ELR (cell line): Measurements from ENCODE around the gene CHD5.

Source experiments
- DNase-seq: peaks from one replicate; pipeline ENCODE4 v3.0.0-alpha.2; 2015; ENCODE audit warnings: low read depth

Gene CHD5

DNA sequence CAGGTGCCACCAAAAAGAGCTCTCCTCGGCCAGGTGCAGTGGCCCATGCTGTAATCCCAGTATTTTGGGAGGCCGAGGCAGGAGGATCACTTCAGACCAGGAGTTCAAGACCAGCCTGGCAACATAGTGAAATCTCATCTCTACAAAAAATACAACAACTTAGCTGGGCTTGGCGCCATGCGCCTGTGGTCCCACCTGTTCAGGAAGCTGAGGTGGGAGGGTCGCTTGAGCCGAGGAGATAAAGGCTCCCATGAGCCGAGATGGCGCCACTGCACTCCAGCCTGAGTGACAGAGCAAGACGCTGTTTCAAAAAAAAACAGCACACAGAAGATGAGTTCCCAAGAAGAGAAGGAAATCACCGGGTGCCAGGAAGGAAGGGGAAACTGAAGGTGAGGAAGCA lies 67.0 kb downstream of the CHD5 start:
- DNase-seq, result no peak

GRCh38 chr1:6112690-6113005 lies 67.5 kb downstream of the CHD5 start:
- no peak for DNase-seq

DNA sequence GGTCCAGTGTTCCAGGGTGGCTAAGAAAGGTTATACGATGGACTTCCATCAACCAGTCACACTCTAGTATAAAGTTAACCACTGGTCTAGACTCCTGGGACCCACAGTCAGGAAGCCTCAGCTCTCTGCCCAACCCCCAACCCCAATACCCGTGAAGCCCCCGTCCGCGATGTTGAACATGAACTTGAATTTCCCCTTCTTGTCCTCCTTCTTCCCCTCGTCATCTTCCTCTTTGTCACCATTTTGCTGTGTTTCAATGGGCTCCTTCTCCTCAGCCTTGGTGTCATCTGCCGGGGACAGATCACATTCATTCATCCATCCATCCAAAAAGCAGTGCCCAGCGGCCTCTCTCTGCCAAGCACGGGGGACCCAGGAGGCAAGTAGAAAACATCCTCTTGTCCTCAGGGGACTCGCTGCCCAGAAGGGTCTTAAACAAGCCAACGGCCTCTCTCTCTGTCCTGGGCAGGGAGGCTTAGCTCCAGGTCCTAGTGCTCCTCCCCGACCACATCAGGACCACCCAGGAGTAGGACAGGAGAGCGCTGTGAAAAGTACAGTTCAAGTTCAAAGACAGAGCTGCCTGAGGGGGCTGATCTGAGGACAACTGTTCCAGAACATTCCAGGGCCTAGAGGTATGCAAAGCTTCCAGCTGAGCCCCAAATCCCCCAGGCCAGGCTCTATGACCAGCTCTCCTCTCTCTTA lies 68.0 kb downstream of the CHD5 start:
- no peak for DNase-seq

DNA sequence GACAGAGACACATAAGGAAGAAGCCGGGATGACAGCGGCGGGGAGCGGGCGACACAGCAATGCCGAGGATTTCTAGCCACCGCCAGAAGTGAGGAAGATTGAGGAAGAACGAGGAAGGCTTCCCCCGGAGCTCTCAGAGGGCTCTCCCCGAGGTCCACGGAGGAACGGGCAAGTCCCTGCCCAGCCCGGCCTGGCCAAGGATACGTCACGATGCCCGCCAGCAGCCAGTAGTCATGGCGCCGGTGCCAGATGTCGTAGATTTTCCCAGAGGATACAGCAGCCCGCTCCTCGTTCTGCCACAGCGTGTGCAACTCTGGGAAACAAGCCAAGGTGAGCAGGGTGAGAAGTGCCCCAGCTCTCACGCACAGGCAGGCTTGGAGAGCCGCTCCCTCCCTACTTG lies 68.5 kb downstream of the CHD5 start:
- no peak for DNase-seq

DNA sequence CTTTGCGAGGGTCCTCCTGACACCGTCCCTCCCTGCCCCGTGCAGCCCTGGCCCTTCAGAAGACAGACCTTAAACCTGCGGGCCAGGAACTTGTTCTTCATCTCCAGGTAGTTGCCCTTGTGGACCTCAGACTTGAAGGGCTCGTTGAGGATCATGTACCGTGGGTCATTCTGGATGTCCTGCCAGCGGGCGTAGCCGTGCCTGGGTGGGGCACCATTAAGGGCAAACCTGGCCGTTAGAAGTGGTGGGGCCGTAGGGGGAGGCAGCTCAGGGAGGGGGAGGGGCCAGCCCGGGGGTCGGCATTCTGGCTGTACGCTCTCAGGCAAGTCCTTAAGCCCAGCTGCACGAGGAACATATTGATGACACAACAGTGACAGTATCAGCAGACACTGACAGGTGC lies 69.8 kb downstream of the CHD5 start:
- DNase-seq, result no peak

GRCh38 chr1:6109688-6110087 lies 70.4 kb downstream of the CHD5 start:
- no peak for DNase-seq

- DNase-seq, result peak; percentile 60
Measured at GRCh38 chr1:6108937-6109614, 71.0 kb downstream of the CHD5 start.

GRCh38 chr1:6108476-6108875 lies 71.6 kb downstream of the CHD5 start:
- no peak for DNase-seq

- DNase-seq, result no peak
Measured at GRCh38 chr1:6107409-6108356, 72.4 kb downstream of the CHD5 start.

GRCh38 chr1:6106977-6107376 lies 73.1 kb downstream of the CHD5 start:
- DNase-seq, result no peak

DNA sequence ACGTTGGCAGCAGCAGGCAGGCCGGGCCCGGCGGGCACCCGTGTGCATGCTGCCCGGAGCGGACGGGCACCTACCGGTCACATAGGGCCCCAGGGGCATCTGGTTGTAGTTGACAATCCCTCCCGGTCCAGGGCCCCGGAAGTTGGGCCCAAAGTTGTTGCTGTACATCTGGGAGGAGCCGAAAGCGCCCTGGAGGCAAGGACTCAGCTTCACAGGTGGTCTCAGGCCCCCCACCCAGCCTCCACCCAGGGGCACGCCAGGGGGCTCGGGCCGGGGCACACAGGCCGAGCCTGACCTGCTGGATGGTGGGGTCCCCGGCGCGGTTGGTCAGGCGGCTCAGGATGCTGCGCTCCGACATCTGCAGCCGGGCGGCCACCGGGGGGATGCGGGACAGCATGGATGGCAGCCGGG lies 73.8 kb downstream of the CHD5 start:
- no peak for DNase-seq

DNA sequence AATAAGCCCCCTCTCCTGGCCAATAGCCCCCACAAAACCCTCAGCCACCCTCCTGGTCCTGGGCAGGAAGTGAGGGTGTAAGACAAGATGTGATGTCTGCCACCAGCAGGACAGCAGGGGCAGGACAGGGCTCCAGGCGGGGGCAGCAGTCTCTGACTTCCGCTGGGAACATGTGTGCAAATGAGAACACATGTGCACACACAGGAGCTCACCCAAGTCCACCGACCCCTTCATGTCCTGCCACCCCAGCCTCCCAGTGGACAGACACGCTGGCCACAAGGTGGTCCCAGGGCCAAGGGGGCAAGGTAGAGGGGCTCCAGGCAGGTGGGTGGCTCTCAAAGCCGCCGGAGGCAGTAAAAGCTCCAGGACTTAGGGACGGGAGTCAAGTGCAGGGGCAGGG lies 74.4 kb downstream of the CHD5 start:
- no peak for DNase-seq

DNA sequence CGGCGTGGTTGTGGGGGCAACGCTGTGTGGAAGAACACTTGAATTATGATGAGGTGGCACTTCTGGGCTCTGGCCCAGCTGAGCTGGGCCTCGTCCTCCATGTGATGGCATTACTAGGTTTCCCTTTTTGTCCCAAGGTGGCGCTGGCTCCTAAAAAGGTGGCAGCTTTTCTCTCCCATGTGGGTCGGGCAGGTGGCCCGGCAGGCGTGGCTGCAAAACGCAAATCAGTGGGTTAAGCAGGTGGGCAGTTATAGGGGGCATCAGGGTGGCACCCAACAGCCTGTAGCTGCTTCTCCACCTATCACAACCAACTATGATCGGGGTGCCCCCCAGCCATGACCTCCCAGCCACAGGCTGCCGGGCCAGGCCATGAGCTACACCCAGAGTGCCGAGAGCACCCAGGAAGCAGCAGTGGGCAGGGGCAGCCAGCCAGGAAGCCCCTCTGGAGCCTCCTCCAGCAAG lies 74.9 kb downstream of the CHD5 start:
- DNase-seq, result no peak

DNA sequence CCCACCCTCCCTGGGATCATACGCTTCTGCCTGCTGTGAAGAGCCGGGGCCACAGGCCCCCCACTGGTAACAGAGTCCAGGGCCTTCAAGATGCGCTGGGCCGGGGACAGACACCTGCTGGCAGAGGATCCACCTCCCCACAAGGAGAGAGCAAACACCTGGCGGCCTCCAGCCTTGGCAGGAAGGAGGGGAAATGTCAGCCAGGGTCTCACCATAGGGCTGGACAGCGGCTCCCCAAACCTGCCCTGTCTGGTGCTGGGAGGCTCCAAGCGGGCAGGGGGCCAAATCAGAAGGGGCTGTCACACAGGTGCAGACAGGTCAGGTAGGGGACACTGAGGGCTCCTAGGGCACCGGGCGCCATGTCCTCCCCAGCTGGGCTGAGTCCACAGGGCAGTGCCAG lies 75.5 kb downstream of the CHD5 start:
- no peak for DNase-seq

- no peak for DNase-seq
Measured at GRCh38 chr1:6103854-6104530, 76.1 kb downstream of the CHD5 start.

- DNase-seq, result no peak
Measured at GRCh38 chr1:6103111-6103853, 76.8 kb downstream of the CHD5 start.

GRCh38 chr1:6102532-6102845 lies 77.6 kb downstream of the CHD5 start:
- no peak for DNase-seq

- DNase-seq, result no peak
Measured at GRCh38 chr1:6101826-6102531, 78.1 kb downstream of the CHD5 start.

- no peak for DNase-seq
Measured at GRCh38 chr1:6100861-6101783, 79.0 kb downstream of the CHD5 start.
